ENCODE measurements around the gene ENDOG. TPM values are rescaled to one million over a fixed set of nuclear protein-coding genes. Genes with fewer than 3 reads are reported as not detected.
A peak's percentile ranks its signal among the peaks of the same experiment; 100 is the strongest.
"Not testable (repeated sequence)": the region's sequence is repeated elsewhere in the genome, so short reads cannot be mapped to it uniquely, and the experiment has no call there.

The ENDOG gene
- total RNA-seq (2014; rRNA removed; shearing (Covaris generic)) = 21.8 and 22.9 TPM in 2 replicates

DNA sequence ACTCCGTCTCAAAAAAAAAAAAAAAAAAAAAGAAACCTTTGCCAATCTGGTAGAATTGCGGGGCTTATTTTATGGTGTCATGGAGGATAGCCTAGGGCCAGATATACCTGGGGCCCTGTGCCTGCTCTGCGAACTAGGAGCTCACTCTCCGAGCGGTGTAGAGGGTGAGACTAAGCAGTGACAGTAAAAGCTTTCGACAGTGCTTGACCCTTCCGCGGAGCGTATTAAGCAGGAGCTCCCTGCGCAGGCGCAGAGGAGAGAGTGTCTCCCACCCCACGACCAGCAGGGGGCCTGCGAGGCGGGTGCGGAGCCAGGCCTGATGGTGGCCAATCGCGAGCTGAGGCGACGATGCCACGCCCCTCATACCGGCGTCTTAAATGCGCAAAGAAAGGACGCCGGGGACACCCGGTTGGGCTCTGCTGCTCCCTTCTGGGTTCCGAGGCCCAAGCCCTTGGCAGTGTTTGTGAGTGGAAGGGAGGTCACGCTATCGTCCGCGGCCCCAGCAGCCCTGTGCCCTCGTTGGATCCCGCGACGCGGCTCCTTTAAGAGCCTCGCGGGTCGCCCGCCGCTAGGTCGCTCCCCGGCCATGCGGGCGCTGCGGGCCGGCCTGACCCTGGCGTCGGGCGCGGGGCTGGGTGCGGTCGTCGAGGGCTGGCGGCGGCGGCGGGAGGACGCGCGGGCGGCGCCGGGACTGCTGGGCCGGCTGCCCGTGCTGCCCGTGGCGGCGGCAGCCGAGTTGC lies at the start of gene ENDOG:
TSS of gene ENDOG (plus strand) at position 402 of the 740 bp plus-strand sequence. CDS start at position 587, 185 bp downstream.
- peak; percentile 94 for DNase-seq (ENCODE audit: low read depth)

DNA sequence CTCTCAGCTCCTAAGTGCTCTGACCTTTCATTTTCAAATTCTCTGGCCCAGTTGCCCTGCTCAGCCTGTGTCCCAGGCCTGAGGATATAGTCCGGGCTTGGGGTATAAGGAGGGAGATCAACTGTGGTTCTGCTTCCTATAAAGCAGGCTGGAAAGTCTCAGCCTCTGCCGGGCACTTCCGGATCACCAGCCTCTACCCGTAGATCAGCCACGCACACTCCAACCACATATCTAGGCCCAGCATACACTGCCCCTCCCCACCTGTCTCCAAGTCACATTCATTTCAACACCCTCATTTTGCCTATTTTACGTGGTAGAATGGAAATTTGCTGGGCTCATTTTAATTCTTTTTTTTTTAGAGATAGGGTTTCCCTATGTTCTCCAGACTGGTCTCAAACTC lies 49.7 kb upstream of the ENDOG start:
- DNase-seq (ENCODE audit: low read depth) = no peak

DNA sequence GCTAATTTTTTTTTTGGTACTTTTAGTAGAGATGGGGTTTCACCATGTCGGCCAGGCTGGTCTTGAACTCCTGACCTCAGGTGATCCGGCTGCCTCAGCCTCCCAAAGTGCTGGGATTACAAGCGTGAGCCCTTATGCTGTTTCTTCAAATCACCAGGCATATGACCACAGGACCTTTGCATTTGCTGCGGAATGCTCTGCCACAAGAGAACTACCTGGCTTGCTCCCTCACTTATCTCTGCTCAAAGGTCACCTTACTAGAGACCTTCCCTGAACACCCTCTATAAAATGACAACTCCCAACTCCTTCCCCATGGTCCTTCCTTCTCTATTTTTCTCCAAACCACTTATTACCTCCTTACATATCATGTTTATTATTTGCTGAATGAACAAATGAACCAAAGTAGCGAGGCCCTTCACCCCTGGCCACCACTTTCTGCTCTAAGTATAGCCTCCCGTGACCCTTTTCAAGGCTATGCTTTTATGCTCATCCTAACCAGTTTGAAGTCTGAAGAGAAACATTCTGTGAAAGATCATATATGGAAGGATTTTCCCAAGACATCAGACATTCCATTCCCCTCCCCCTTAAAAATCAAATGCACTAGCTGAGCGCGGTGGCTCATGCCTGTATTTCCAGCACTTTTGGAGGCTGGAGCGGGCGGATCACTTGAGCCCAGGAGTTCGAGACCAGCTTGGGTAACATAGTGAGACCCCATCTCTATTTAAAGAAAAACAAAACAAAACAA lies 47.8 kb upstream of the ENDOG start:
- no peak for DNase-seq (ENCODE audit: low read depth)

DNA sequence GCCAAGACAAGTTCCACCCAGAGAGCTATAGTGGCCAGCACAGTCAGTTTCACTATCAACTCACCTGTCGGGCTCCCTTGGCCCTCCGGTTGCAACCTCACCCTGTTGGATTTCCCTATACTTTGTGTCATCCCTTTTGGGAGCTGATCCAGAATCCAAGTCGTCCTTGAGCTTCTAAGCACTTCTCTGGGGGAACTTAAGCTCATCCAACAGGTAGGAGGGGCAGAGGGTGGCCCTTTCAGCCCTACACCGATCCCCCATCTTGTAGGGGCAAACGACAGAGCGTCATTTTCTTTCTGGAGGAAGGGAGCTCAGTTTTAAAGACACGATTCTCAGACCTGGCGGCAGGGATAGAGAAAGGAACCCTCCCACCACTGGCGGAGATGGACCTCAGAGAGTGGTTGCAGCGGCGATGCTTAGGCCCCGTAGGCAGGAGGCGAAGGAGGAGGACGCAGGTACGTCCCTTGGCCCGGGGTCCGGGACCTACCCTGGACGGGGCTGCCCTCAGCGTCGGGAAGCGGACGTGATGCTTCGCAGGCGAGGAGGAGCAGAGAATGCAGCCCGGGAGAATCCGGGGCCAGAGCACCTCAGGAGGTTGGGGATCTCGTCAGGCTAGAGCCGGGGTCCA lies 47.1 kb upstream of the ENDOG start:
- peak; percentile 11 for DNase-seq (ENCODE audit: low read depth)

DNA sequence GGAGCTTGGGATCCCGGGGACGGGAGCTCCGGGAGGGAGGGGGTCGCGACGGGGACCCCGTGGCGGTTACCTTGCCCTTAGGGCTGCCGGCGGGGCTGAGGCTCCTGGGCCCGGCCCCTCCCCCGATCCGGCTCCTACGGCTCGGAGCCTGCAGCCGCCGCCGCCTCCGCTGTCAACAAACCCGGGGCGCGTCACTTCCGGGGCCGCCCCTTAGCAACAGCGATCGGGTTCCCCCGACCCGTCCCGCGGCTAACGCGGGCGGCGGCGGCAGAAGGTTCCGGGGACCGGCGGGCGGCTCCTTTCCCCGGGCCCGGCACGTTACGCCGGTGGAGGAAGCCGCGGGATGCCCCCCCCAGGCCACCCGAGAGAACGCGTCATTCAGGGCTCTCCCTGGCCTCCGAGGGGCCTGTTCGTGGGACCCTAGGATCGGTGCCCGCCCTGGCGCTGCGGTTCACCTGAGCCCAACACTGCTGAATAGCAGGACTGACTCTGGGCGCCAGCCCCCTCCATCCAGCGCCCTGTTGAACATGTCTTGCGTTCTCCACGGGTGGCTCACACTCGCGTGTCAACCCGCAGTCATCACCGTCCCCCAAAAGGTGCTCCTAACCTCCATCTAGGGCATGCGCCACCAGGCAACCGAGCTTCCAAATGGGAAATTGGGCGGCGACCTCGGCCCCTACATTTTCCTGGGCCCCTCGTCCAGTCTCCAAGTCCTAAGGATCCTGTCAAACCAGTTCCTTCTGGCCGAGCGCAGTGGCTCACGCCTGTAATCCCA lies 46.4 kb upstream of the ENDOG start, which contains the start of gene ZER1:
TSS of gene ZER1 (minus strand) at position 183 of the 775 bp plus-strand sequence. CDS start 16,362 bp downstream, outside the sequence.
- DNase-seq (ENCODE audit: low read depth) = peak; percentile 85

DNA sequence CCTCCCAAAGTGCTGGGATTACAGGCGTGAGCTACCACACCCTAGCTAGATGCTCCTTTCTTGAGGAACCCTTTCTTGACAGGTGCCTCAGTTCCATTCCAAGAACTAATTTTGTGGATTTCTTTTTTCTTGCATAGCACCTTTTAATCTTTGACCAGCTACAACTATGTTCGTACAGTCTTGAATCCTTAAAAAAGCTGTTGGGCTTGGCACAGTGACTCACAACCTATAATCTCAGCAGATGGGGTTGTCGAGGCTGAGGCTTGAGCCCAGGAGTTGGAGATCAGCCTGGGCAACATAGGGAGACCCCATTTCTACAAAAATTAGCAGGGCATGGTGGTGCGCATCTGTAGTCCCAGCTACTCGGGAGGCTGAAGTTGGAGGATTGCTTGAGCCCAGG lies 45.3 kb upstream of the ENDOG start:
- no peak for DNase-seq (ENCODE audit: low read depth)

DNA sequence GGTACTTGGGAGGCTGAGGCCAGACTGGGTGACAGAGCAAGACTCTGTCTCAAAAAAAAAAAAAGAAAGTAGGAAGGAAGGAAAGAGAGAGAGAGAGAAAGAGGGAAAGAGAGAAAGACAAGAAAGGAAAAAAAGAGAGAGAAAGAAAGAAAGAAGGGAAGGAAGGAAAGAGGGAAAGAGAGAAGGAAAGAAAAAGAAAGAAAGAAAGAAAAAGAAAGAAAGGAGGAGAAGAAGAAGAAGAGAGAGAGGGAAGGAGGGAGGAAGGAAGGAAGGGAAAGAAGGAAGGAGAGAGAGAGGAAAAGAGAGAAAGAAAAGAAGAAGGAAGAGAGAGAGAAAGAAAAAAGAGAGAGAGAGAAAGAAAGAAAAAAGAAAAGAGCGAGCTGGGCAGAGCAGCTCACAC lies 43.5 kb upstream of the ENDOG start:
- DNase-seq (ENCODE audit: low read depth) = no peak

DNA sequence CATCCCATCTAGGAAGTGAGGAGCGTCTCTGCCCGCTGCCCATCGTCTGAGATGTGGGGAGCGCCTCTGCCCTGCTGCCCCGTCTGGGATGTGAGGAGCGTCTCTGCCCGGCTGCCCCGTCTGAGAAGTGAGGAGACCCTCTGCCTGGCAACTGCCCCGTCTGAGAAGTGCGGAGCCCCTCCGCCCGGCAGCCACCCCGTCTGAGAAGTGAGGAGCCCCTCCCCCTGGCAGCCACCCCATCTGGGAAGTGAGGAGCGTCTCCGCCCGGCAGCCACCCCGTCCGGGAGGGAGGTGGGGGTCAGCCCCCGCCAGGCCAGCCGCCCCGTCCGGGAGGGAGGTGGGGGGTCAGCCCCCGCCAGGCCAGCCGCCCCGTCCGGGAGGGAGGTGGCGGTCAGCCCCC lies 38.2 kb upstream of the ENDOG start:
- not testable (repeated sequence) for DNase-seq (ENCODE audit: low read depth)

DNA sequence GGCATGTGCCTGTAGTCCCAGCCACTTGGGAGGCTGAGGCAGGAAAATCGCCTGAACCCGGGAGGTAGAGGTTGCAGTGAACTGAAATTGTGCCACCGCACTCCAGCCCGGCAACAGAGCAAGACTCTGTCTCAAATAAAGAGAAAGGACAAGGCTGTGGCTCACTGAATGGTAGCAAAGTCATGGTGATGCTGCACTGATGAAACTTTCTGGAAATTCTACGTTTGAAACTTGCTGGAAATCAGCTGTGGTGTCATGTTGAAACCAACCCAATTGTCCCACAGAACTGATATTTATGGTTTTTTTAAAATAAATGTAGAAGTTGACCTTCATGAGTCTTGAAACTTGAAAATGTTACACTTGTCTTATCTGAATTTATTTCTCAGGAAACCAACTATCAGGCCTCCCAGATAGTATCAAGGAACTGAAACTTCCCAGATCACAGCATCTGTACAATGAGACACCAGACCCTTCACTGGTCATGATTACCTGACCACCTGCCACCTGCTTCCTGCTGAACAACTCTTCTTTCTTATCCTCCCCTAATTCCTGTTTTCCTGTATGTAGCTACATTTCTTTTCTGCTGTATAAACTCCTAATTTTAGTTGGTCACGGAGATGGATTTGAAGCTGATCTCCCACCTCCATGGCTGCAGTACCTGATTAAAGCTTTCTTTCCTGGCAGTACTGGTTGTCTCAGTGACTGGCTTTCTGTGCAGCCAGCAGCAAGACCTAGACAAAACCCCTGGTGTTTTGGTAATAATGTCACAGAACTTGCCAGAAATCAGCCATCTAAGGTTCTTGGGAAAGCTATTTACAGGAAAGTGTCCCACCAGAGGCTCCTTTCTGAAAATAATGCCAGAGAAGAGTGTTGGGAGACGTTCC lies 36.9 kb upstream of the ENDOG start:
- DNase-seq (ENCODE audit: low read depth) = no peak

DNA sequence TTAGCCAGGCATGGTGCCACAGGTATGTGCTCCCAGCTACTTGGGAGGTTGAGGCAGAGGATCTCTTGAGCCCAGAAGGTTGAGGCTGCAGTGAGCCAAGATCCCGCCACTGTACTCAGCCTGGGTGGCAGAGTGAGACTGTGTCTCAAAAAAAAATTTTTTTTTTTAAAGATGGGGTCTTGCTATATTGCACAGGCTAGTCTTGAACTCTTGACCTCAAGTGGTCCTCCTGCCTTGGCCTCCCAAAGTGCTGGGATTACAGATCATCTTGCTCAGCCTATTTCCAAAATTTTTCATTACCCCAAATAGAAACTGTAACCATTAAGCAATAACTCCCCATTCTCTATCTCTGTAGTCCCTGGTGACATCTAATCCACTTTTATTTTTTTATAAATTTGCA lies 35.6 kb upstream of the ENDOG start:
- DNase-seq (ENCODE audit: low read depth) = no peak

DNA sequence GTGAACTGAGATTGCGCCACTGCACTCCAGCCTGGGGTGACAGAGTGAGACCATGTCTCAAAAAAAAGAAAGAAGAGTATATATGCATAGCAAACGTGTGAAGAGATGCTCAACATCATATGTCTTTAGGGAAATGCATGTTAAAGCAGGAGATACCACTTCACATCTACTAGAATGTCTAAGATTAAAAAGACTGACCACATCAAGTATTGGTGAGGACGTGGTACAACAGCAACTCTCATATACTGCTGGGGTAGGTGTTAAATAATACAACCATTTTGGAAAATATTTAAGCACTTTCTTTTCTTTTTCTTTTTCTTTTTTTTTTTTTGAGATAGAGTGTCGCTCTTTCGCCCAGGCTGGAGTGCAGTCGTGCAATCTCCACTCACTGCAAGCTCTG lies 32.9 kb upstream of the ENDOG start:
- no peak for DNase-seq (ENCODE audit: low read depth)

DNA sequence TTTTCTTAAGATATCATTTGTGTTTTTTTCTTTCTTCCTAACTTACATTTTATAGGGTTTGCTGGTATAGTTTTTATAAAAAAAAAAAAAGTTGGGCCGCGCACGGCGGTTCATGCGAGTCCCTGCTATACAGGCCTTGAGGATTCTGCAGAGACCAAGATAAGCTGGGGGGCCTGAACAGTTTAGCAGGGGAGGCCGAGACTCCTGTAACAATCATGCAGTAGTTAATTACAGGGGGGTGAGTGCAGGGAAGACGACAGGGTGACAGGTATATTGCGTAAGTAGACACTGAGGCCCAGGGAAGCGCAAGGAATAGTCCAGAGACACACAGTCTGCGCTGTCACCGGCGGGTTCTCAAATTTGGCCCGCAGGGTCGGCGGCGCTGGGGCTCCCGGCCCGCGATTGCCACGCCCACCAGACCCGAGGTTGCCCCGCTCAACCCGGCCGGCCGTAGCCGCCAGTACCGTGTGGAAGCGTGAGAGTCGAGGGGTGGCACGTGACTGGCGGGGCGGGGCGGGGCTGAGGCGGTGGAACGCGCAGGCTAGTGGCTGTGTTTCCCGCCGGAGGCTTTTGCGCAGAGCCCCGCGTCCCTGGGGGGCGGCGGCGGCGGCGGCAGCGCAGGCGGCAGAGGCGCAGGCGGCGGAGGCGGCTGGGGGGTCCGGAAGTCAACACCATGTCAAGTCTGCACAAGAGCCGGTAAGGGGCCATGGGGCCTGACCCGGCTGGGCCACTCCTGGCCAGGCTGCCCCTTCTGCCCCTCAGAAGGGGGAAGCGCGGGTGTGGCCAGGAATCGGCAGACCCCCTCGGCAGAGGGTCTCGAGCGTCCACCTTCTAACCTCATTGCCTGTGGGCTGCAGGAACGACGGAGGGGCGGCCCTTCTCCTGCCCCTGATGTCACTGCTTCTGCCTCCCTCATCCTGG lies 31.4 kb upstream of the ENDOG start, which contains the start of gene TBC1D13:
TSS of gene TBC1D13 (plus strand) at position 573 of the 921 bp plus-strand sequence. CDS start at position 674, 101 bp downstream.
- peak; percentile 81 for DNase-seq (ENCODE audit: low read depth)

DNA sequence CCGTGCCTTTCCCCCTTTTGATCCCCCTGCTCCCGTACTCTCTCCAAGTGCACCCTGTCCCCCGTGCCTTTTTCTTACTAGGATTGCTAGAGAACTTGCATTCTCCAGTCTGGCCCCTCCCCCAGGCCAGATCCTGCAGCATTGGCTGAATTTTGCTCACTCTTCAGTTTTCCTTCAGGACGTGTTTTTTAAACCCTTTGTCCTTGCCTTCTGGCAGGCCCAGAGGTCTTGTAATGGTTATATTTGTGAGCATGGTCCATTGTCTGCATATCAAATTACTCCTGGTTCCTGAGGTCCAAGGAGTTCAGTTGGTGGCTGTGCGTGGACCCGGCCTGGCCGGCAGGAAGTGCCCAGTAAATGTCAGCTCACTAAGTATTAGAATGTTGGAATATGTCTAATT lies 30.6 kb upstream of the ENDOG start:
- no peak for DNase-seq (ENCODE audit: low read depth)

DNA sequence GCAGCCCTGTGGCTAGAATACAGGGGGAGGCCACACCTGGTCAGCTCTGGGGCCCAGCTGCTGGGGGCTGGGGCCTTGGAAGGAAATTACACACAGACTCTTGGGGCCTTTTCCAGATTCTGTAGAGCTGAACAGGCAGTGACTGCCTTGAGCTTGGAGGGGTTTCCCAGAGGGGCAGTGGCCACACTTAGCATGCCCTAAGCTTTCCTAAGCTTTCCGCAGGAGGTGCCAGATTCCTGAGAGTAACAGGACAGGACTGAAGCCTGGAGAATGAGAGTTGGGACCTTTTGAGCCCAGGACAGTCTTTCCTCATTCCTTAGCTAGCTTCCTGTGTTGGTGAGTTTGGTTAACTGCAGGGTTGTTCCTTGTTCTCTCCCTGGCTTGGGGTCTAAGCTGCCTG lies 29.9 kb upstream of the ENDOG start:
- no peak for DNase-seq (ENCODE audit: low read depth)

DNA sequence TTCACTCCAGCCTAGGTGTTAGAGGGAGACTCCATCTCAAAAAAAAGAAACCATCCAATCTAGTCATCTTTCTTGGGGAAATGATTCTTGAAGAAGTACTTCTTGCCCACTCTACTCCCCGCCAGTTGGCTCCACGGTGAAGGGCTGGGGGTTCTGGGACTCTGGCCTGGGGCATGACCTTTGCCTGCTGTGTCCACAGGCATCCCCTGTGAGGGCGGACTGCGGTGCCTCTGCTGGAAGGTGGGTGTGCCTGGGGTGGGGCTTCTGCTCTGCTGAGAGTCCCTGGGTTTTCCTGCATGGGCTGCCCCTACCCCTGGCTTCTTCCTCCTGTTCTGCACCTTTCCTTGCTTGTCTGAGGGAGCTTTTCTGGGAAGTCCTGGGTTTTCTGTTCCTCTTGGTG lies 27.8 kb upstream of the ENDOG start:
- DNase-seq (ENCODE audit: low read depth) = no peak

DNA sequence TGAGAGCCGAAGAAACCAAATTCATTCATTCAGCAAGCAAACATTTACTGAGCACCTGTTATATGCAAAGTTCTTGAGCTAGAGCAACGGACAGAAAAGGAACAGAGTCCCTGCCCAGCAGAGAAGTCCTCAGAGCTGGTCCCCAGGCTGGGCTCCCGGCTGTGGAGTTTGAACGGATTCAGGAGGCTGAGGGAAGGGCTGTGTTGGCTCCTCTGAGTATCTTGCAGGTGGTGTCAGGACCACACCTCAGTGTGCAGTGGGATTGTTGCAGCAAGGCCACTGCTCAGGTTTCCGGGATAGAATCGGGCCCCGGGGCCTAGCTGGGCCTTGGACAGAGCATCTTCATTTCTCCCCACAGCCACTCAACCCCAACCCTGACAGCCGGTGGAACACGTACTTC lies 26.2 kb upstream of the ENDOG start:
- DNase-seq (ENCODE audit: low read depth) = no peak

DNA sequence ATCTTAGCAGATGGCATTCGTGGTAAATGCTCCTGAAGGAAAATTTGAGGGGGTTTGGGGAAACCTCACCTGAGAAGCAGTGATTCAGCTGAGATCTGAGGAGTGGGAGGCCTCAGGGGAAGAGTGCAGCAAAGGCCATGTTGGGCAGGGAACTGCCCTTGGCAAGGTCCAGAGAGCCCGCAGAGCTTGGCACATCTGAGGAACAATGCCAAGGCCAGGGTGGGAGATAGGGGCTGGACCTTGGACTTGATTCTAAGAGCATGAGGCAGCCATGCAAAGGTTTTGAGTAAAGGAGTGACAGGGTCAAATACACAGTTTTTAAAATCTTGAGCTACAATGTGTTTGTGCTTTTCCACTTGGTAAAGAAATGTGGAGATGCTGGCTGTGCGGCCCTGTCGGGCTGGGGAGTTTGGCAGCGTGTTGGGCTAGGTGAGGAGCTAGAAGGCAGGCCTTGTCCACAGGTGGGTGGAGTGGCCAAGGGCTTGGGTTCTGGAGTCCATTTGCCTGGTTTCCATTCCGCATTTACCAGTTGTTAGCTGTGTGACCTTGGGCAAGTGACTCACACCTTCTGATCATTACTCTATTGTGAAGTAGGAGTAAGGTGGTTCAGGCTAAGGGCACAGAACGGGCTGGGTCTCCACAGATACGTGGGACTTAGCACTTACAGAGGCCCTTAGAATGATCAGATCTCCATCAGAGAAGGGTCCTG lies 25.2 kb upstream of the ENDOG start:
- DNase-seq (ENCODE audit: low read depth) = no peak

DNA sequence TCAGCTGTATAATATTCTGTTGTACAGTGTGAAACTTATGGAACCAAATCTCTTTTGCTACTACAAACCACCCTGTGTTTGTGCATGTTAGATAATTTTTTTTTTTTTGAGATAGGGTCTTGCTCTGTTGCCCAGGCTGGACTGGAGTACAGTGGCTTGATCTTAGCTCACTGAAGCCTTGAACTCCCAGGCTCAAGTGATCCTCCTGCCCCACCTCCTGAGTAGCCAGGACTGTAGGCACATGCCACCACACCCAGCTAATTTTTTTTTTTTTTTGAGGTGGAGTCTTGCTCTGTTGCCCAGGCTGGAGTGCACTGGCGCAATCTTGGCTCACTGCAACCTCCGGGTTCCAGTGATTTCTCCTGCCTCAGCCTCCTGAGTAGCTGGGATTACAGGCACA lies 23.3 kb upstream of the ENDOG start:
- not testable (repeated sequence) for DNase-seq (ENCODE audit: low read depth)

DNA sequence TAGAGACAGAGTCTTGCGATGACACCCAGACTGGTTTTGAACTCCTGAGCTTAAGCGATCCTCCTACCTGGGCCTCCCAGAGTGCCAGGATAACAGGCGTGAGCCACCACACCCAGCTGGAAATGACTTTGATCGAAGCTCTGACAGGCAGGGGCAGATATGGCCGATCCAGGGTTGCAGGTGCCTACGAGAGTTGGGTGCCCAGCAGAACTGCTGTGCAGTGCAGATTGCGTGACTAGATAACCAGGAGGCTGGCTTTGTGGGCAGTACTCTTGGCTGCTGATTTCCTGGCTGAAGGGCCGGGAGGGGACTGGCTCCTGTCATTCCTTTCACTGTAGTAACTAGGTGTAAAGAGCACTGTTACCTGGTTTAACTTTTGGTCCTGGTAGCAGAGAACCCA lies 19.4 kb upstream of the ENDOG start:
- no peak for DNase-seq (ENCODE audit: low read depth)
